ENCODE results near the gene FBXO31. TPM values are rescaled to one million over a fixed set of nuclear protein-coding genes. Genes with fewer than 3 reads are reported as not detected.

FBXO31 gene
- polyA plus RNA-seq, 3 donors, result 18.3 to 26.1 (median 25.7) TPM

- no peak for DNase-seq (ENCODE audit: extremely low read depth in 1 of 11, low read depth in 9 of 11, low spot score in 4 of 11)
Measured at GRCh38 chr16:87337262-87337771, 46.3 kb downstream of the FBXO31 start.

GRCh38 chr16:87336434-87337240, 46.9 kb downstream of the FBXO31 start:
- no peak for DNase-seq (ENCODE audit: extremely low read depth in 1 of 11, low read depth in 9 of 11, low spot score in 4 of 11)

- DNase-seq (ENCODE audit: extremely low read depth in 1 of 11, low read depth in 9 of 11, low spot score in 4 of 11), result no peak
Measured at GRCh38 chr16:87335625-87336433, 47.7 kb downstream of the FBXO31 start.

GRCh38 chr16:87334651-87335624, 48.6 kb downstream of the FBXO31 start:
- DNase-seq (ENCODE audit: extremely low read depth in 1 of 11, low read depth in 9 of 11, low spot score in 4 of 11), result no peak

GRCh38 chr16:87333581-87334331, 49.8 kb downstream of the FBXO31 start:
- DNase-seq (ENCODE audit: extremely low read depth in 1 of 11, low read depth in 9 of 11, low spot score in 4 of 11), result no peak

- no peak for DNase-seq (ENCODE audit: extremely low read depth in 1 of 11, low read depth in 9 of 11, low spot score in 4 of 11)
Measured at GRCh38 chr16:87333101-87333500, 50.5 kb downstream of the FBXO31 start.

GRCh38 chr16:87332150-87332549, 51.4 kb downstream of the FBXO31 start:
- no peak for DNase-seq (ENCODE audit: extremely low read depth in 1 of 11, low read depth in 9 of 11, low spot score in 4 of 11)

GRCh38 chr16:87331241-87331801, 52.3 kb downstream of the FBXO31 start:
- no peak for DNase-seq (ENCODE audit: extremely low read depth in 1 of 11, low read depth in 9 of 11, low spot score in 4 of 11)

GRCh38 chr16:87330646-87331045, 52.9 kb downstream of the FBXO31 start:
- no peak for DNase-seq (ENCODE audit: extremely low read depth in 1 of 11, low read depth in 9 of 11, low spot score in 4 of 11)

- no peak for DNase-seq (ENCODE audit: extremely low read depth in 1 of 11, low read depth in 9 of 11, low spot score in 4 of 11)
Measured at GRCh38 chr16:87330257-87330624, 53.3 kb downstream of the FBXO31 start.

GRCh38 chr16:87329436-87330256, 53.9 kb downstream of the FBXO31 start:
- no peak for DNase-seq (ENCODE audit: extremely low read depth in 1 of 11, low read depth in 9 of 11, low spot score in 4 of 11)

GRCh38 chr16:87328846-87329245, 54.7 kb downstream of the FBXO31 start:
- no peak for DNase-seq (ENCODE audit: extremely low read depth in 1 of 11, low read depth in 9 of 11, low spot score in 4 of 11)

GRCh38 chr16:87327798-87328495, 55.6 kb downstream of the FBXO31 start:
- no peak for DNase-seq (ENCODE audit: extremely low read depth in 1 of 11, low read depth in 9 of 11, low spot score in 4 of 11)

GRCh38 chr16:87326151-87326571, 57.4 kb downstream of the FBXO31 start:
- DNase-seq (ENCODE audit: extremely low read depth in 1 of 11, low read depth in 9 of 11, low spot score in 4 of 11), result no peak

- no peak for DNase-seq (ENCODE audit: extremely low read depth in 1 of 11, low read depth in 9 of 11, low spot score in 4 of 11)
Measured at GRCh38 chr16:87325423-87325858, 58.1 kb downstream of the FBXO31 start.

- peak in 5 of 11 donors; percentile 10 to 35 (median 22) for DNase-seq (ENCODE audit: extremely low read depth in 1 of 11, low read depth in 9 of 11, low spot score in 4 of 11)
Measured at GRCh38 chr16:87324411-87325275, 58.9 kb downstream of the FBXO31 start.
